ENCODE results near the gene AQP1.

DNA sequence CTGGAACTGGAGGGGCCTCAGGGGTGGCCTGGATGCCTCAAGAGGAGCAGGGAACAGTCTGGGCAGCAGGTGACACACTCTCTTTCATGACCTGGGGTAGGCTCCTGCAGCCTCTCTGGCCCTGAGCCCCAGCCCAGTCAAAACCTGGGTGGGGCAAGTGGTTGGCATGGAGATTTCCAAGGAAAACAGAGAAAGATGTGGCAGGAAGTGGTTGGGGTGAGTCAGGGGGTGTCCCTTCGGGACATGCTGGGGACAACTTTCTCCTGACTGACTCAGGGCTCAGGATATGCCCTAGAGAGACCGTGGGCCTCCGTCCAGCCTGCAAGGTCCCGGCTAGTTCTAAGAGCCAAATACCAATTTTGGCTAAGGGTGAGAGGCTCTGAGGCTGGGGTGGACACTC, 2.9 kb downstream of the AQP1 start:
- TF ChIP-seq, protein P1, sequence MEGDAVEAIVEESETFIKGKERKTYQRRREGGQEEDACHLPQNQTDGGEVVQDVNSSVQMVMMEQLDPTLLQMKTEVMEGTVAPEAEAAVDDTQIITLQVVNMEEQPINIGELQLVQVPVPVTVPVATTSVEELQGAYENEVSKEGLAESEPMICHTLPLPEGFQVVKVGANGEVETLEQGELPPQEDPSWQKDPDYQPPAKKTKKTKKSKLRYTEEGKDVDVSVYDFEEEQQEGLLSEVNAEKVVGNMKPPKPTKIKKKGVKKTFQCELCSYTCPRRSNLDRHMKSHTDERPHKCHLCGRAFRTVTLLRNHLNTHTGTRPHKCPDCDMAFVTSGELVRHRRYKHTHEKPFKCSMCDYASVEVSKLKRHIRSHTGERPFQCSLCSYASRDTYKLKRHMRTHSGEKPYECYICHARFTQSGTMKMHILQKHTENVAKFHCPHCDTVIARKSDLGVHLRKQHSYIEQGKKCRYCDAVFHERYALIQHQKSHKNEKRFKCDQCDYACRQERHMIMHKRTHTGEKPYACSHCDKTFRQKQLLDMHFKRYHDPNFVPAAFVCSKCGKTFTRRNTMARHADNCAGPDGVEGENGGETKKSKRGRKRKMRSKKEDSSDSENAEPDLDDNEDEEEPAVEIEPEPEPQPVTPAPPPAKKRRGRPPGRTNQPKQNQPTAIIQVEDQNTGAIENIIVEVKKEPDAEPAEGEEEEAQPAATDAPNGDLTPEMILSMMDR (IDR thresholded peaks at IDR 0.05), result no peak
- TF ChIP-seq EZH2 (IDR thresholded peaks at IDR 0.05; ENCODE audit: borderline replicate concordance, insufficient read depth, low read depth, low read length, poor library complexity, severe bottlenecking), result no peak
